ENCODE measurements around the gene SUFU. TPM values are rescaled to one million over a fixed set of nuclear protein-coding genes. Genes with fewer than 3 reads are reported as not detected.

The SUFU gene
- total RNA-seq, 1 donor from 2014 or later = 11.5 TPM

DNA sequence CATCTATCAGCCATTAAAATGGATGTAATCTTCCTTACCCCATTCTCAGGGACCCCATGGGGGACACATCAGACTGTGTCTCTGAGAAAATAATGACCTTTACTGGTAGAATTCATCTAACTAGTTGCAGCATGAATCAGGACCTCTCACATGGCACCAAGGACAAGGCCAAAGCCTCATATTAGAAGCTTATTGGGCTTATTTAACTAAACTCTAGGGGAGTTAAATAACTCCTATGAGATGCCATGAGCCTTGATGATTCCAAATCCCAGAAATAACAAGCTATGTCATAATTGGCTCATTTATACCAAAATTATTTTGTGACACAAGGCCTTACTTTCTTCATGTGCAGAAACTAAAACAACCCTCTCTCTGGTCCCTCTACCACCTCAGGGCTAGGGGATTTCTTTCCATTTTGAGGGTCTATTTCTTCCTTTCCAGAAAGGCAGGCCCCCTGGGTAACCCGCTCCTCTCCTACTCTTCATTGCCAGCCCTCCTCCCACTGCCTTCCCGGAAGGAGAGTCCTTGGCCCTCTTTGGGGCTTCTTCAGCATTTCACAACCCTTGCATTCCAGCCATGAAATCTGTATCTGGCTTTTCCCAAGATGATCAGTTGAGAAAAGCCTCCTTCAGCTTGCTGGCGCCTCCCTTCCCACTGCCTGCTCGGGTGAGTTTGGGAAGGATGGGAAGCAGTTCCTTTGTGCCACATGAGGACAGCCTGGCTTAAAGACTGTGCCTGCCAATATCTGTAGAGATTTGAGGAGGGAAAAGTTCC lies 98.7 kb downstream of the SUFU start:
- Histone ChIP-seq H3K79me2 (ENCODE audit: low read depth) (no peaks in the 10 kb centered on the region), H3K4me2 (no peak overlapping the region), H3K27ac (no peak overlapping the region), H3K4me1 (no peaks in the 10 kb centered on the region), H3K36me3 (peaks cover 5% of the 10 kb centered on the region), H3K9me3 (ENCODE audit: low read depth) (no peaks in the 10 kb centered on the region), H3K27me3 (no peaks in the 10 kb centered on the region), H3F3A (ENCODE audit: low read depth) (no peaks in the 10 kb centered on the region), H2AFZ (replicated peaks) (no peak overlapping the region), H3K9ac (no peak overlapping the region), H4K20me1 (ENCODE audit: low read depth) (no peaks in the 10 kb centered on the region), H3K4me3 (no peak overlapping the region)
- H3K4me1 Mint-ChIP-seq = no peaks in the 10 kb centered on the region
- peaks cover 23% of the 10 kb centered on the region for H3K36me3 Mint-ChIP-seq
- peaks cover 8% of the 10 kb centered on the region for H3K27me3 Mint-ChIP-seq (ENCODE audit: insufficient read depth, low read depth)
- no peak for TF ChIP-seq EZH2 (IDR thresholded peaks at IDR 0.05)
- TF ChIP-seq EZH2phosphoT487 (IDR thresholded peaks at IDR 0.05) = no peak
- no peak for TF ChIP-seq CTCF (IDR thresholded peaks at IDR 0.05)
- DNase-seq (ENCODE audit: low spot score) = no peak
- no peaks in the 10 kb centered on the region for H3K9me3 Mint-ChIP-seq
- H3K4me3 Mint-ChIP-seq = no peak overlapping the region
- no peak overlapping the region for H3K27ac Mint-ChIP-seq

GRCh38 chr10:102603946-102604345 lies 100.2 kb downstream of the SUFU start:
- Histone ChIP-seq H3K4me1 (no peaks in the 10 kb centered on the region), H3K9ac (no peak overlapping the region), H3K27ac (no peak overlapping the region), H3F3A (ENCODE audit: low read depth) (no peaks in the 10 kb centered on the region), H3K79me2 (ENCODE audit: low read depth) (no peaks in the 10 kb centered on the region), H2AFZ (replicated peaks) (no peak overlapping the region), H3K4me2 (no peak overlapping the region), H3K9me3 (ENCODE audit: low read depth) (no peaks in the 10 kb centered on the region), H3K4me3 (no peak overlapping the region), H3K27me3 (no peaks in the 10 kb centered on the region), H4K20me1 (ENCODE audit: low read depth) (peaks cover 3% of the 10 kb centered on the region), H3K36me3 (no peaks in the 10 kb centered on the region)
- H3K9me3 Mint-ChIP-seq = no peaks in the 10 kb centered on the region
- H3K27ac Mint-ChIP-seq = no peak overlapping the region
- no peak overlapping the region for H3K4me3 Mint-ChIP-seq
- TF ChIP-seq EZH2phosphoT487 (IDR thresholded peaks at IDR 0.05) = no peak
- TF ChIP-seq CTCF (IDR thresholded peaks at IDR 0.05) = no peak
- no peak for TF ChIP-seq EZH2 (IDR thresholded peaks at IDR 0.05)
- H3K27me3 Mint-ChIP-seq (ENCODE audit: insufficient read depth, low read depth) = peaks cover 8% of the 10 kb centered on the region
- H3K36me3 Mint-ChIP-seq = peaks cover 15% of the 10 kb centered on the region
- no peaks in the 10 kb centered on the region for H3K4me1 Mint-ChIP-seq
- DNase-seq (ENCODE audit: low spot score) = no peak

DNA sequence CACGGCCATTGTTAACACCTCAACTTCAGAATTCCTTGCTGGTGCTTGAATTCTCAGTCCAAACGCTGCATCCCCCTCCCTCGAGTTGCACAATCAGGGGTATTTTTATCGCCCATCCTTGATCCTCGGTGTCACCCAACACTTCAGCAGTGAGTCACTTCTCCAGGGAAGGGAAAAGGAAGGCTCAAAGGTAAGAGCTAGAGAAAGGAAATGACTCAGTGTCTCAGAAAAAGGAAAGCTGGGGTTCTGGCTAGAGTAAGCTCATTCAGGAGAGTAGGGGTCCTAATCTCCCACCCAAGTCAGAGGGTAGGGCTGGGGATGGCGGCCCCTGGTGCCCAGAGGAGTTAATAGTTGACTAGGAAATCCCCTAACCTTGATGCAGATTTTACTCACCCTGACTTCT lies 100.7 kb downstream of the SUFU start:
- H3K4me2 ChIP-seq = no peak overlapping the region
- Mint-ChIP-seq H3K4me1 (no peaks in the 10 kb centered on the region), H3K9me3 (no peaks in the 10 kb centered on the region), H3K27ac (no peak overlapping the region), H3K27me3 (ENCODE audit: insufficient read depth, low read depth) (peaks cover 6% of the 10 kb centered on the region), H3K36me3 (peaks cover 14% of the 10 kb centered on the region), H3K4me3 (no peak overlapping the region)
- no peak overlapping the region for H2AFZ ChIP-seq (replicated peaks)
- no peak for DNase-seq (ENCODE audit: low spot score)
- H3K9ac ChIP-seq = no peak overlapping the region
- H3K27ac ChIP-seq = no peak overlapping the region
- H3K36me3 ChIP-seq = no peaks in the 10 kb centered on the region
- H3K79me2 ChIP-seq (ENCODE audit: low read depth) = no peaks in the 10 kb centered on the region
- TF ChIP-seq EZH2 (IDR thresholded peaks at IDR 0.05) (no peak), CTCF (IDR thresholded peaks at IDR 0.05) (no peak), EZH2phosphoT487 (IDR thresholded peaks at IDR 0.05) (no peak)
- H3K9me3 ChIP-seq (ENCODE audit: low read depth) = no peaks in the 10 kb centered on the region
- H3K27me3 ChIP-seq = no peaks in the 10 kb centered on the region
- no peaks in the 10 kb centered on the region for H3F3A ChIP-seq (ENCODE audit: low read depth)
- H3K4me3 ChIP-seq = no peak overlapping the region
- no peaks in the 10 kb centered on the region for H3K4me1 ChIP-seq
- peaks cover 3% of the 10 kb centered on the region for H4K20me1 ChIP-seq (ENCODE audit: low read depth)
